GM19372 (cell line): ENCODE data around the gene CBFA2T2.
A peak's percentile ranks its signal among the peaks of the same experiment; 100 is the strongest.

Source experiments
- ATAC-seq: cut with Tn5 transposase; IDR thresholded peaks from one replicate; pipeline ENCODE4 v1.9.1; 2021; ENCODE audit warnings: mild to moderate bottlenecking, low read depth, moderate library complexity; ENCODE audit not compliant: unreplicated experiment

The CBFA2T2 gene

GRCh38 chr20:33673410-33674293 lies 183.8 kb downstream of the CBFA2T2 start:
- peak; percentile 42 for ATAC-seq

- peak; percentile 75 for ATAC-seq
Measured at GRCh38 chr20:33674294-33675135, 184.6 kb downstream of the CBFA2T2 start, which contains the start of gene NECAB3. TSS of gene NECAB3 (minus strand) at chr20:33674428. CDS start at chr20:33674352, 76 bp downstream.

- ATAC-seq = no peak
Measured at GRCh38 chr20:33675136-33675959, 185.5 kb downstream of the CBFA2T2 start.

GRCh38 chr20:33676121-33676520 lies 186.2 kb downstream of the CBFA2T2 start:
- no peak for ATAC-seq

- ATAC-seq = no peak
Measured at GRCh38 chr20:33676652-33677645, 187.1 kb downstream of the CBFA2T2 start.

GRCh38 chr20:33677991-33678702 lies 188.3 kb downstream of the CBFA2T2 start:
- no peak for ATAC-seq

GRCh38 chr20:33679758-33680485 lies 190.0 kb downstream of the CBFA2T2 start:
- ATAC-seq = no peak

GRCh38 chr20:33680686-33681085 lies 190.8 kb downstream of the CBFA2T2 start:
- no peak for ATAC-seq

GRCh38 chr20:33681288-33681687 lies 191.4 kb downstream of the CBFA2T2 start:
- ATAC-seq = no peak

- ATAC-seq = no peak
Measured at GRCh38 chr20:33681728-33682353, 191.9 kb downstream of the CBFA2T2 start.

GRCh38 chr20:33684533-33685327 lies 194.8 kb downstream of the CBFA2T2 start:
- ATAC-seq = no peak

GRCh38 chr20:33685328-33686099 lies 195.6 kb downstream of the CBFA2T2 start:
- ATAC-seq = peak; percentile 39

GRCh38 chr20:33686100-33686983 lies 196.4 kb downstream of the CBFA2T2 start, which contains the start of gene E2F1:
TSS of gene E2F1 (minus strand) at chr20:33686385. CDS start at chr20:33686264, 121 bp downstream.
- peak; percentile 87 for ATAC-seq

GRCh38 chr20:33686984-33687366 lies 197.1 kb downstream of the CBFA2T2 start:
- no peak for ATAC-seq

GRCh38 chr20:33687370-33687915 lies 197.5 kb downstream of the CBFA2T2 start:
- no peak for ATAC-seq
